ENCODE data around the gene BTBD9. TPM values are rescaled to one million over a fixed set of nuclear protein-coding genes. Genes with fewer than 3 reads are reported as not detected.

The BTBD9 gene
- total RNA-seq, 1 donor: 25.3 TPM

DNA sequence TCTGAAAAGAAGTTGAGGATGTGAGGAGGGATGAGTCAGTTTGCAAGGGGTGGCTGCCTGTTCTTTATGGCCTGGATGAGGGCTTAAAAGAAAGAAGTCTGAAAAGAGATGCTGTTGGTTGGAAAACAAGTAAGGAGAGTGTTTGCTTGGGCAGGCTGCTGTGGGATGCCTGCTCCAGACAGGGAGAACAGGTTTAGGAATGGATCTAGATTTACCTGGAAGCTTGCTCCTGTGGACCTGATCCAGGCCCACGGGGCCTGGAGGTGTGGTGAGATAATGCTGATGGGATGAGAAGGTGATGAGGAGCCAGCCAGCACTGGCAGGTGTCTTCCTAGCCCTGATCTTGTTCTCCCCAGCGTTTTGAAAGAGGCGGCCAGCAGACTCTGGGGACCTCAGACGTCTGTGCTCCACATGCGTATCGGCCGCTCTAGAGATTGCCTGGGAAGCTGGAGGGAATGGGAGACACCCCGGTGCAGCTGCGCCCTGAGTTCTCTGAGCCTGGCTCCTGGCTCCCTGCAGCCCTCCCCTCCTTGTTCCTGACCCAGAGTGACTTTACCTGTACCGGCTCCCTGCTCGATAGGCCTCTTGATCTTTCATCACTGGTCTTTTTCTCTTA lies 488.9 kb downstream of the BTBD9 start:
- TF ChIP-seq, protein P1, sequence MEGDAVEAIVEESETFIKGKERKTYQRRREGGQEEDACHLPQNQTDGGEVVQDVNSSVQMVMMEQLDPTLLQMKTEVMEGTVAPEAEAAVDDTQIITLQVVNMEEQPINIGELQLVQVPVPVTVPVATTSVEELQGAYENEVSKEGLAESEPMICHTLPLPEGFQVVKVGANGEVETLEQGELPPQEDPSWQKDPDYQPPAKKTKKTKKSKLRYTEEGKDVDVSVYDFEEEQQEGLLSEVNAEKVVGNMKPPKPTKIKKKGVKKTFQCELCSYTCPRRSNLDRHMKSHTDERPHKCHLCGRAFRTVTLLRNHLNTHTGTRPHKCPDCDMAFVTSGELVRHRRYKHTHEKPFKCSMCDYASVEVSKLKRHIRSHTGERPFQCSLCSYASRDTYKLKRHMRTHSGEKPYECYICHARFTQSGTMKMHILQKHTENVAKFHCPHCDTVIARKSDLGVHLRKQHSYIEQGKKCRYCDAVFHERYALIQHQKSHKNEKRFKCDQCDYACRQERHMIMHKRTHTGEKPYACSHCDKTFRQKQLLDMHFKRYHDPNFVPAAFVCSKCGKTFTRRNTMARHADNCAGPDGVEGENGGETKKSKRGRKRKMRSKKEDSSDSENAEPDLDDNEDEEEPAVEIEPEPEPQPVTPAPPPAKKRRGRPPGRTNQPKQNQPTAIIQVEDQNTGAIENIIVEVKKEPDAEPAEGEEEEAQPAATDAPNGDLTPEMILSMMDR (IDR thresholded peaks at IDR 0.05; ENCODE audit: extremely low read depth, low read depth, low read length): no peak
- Histone ChIP-seq H2AFZ (ENCODE audit: low read length) (no peak overlapping the region), H3K27ac (ENCODE audit: low read depth, low read length) (no peak overlapping the region), H3K4me3 (ENCODE audit: insufficient read depth, low read length) (no peak overlapping the region), H3K36me3 (ENCODE audit: insufficient read depth, low read length) (peaks cover 17% of the 10 kb centered on the region), H3K4me1 (ENCODE audit: insufficient read depth, low read length) (peaks cover 8% of the 10 kb centered on the region), H3K4me2 (ENCODE audit: insufficient read depth, low read length) (no peak overlapping the region), H3K79me2 (ENCODE audit: insufficient read depth, low read length) (peaks cover 38% of the 10 kb centered on the region), H3K9me3 (ENCODE audit: low read depth, low read length) (no peaks in the 10 kb centered on the region), H3K27me3 (ENCODE audit: insufficient read depth, low read length) (no peaks in the 10 kb centered on the region), H4K20me1 (ENCODE audit: insufficient read depth, low read length) (peaks cover 56% of the 10 kb centered on the region)
- DNase-seq (ENCODE audit: insufficient read length, low spot score, missing footprints): peak; percentile 49

GRCh38 chr6:38150021-38150420 lies 489.7 kb downstream of the BTBD9 start:
- peaks cover 61% of the 10 kb centered on the region for H4K20me1 ChIP-seq (ENCODE audit: insufficient read depth, low read length)

GRCh38 chr6:38149531-38149930 lies 490.2 kb downstream of the BTBD9 start:
- Histone ChIP-seq H3K36me3 (ENCODE audit: insufficient read depth, low read length) (peaks cover 17% of the 10 kb centered on the region), H3K4me3 (ENCODE audit: insufficient read depth, low read length) (no peak overlapping the region), H3K79me2 (ENCODE audit: insufficient read depth, low read length) (peaks cover 47% of the 10 kb centered on the region), H3K27ac (ENCODE audit: low read depth, low read length) (no peak overlapping the region), H2AFZ (ENCODE audit: low read length) (no peak overlapping the region), H3K4me2 (ENCODE audit: insufficient read depth, low read length) (no peak overlapping the region), H4K20me1 (ENCODE audit: insufficient read depth, low read length) (peaks cover 65% of the 10 kb centered on the region), H3K9me3 (ENCODE audit: low read depth, low read length) (no peaks in the 10 kb centered on the region), H3K4me1 (ENCODE audit: insufficient read depth, low read length) (peaks cover 10% of the 10 kb centered on the region), H3K27me3 (ENCODE audit: insufficient read depth, low read length) (no peaks in the 10 kb centered on the region)
- TF ChIP-seq, protein P1 (IDR thresholded peaks at IDR 0.05; ENCODE audit: extremely low read depth, low read depth, low read length): no peak
- DNase-seq (ENCODE audit: insufficient read length, low spot score, missing footprints): no peak

More at GRCh38 chr6:38150021-38150420, 489.7 kb downstream of the BTBD9 start:
- TF ChIP-seq, protein P1 (IDR thresholded peaks at IDR 0.05; ENCODE audit: extremely low read depth, low read depth, low read length): no peak
- no peak for DNase-seq (ENCODE audit: insufficient read length, low spot score, missing footprints)
- H3K36me3 ChIP-seq (ENCODE audit: insufficient read depth, low read length): peaks cover 17% of the 10 kb centered on the region
- no peak overlapping the region for H3K4me2 ChIP-seq (ENCODE audit: insufficient read depth, low read length)
- no peak overlapping the region for H2AFZ ChIP-seq (ENCODE audit: low read length)
- peaks cover 10% of the 10 kb centered on the region for H3K4me1 ChIP-seq (ENCODE audit: insufficient read depth, low read length)
- H3K4me3 ChIP-seq (ENCODE audit: insufficient read depth, low read length): no peak overlapping the region
- no peaks in the 10 kb centered on the region for H3K9me3 ChIP-seq (ENCODE audit: low read depth, low read length)
- H3K27me3 ChIP-seq (ENCODE audit: insufficient read depth, low read length): no peaks in the 10 kb centered on the region
- no peak overlapping the region for H3K27ac ChIP-seq (ENCODE audit: low read depth, low read length)
- peaks cover 45% of the 10 kb centered on the region for H3K79me2 ChIP-seq (ENCODE audit: insufficient read depth, low read length)

DNA sequence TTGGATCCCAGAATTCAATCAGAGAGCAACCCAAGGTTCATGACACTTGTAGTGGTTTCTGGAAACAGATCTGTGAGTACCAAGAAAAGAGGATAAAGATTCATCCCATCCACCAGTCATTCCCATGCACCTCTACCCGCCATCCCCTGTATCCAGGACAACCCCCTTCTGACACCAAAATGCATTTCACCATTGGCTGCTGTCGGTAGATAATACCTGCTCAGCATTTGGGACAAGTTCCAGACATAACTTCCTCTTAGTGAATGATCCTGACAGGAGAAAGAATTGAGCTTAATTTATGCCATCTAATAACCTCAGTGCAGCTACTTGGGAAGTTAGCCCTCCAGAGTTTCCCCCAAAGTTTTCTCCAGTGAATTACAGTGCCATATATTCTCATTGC lies 491.1 kb downstream of the BTBD9 start:
- H3K27me3 ChIP-seq (ENCODE audit: insufficient read depth, low read length): no peaks in the 10 kb centered on the region
- no peaks in the 10 kb centered on the region for H3K9me3 ChIP-seq (ENCODE audit: low read depth, low read length)
- no peak overlapping the region for H3K4me3 ChIP-seq (ENCODE audit: insufficient read depth, low read length)
- TF ChIP-seq, protein P1 (IDR thresholded peaks at IDR 0.05; ENCODE audit: extremely low read depth, low read depth, low read length): no peak
- no peak overlapping the region for H3K4me2 ChIP-seq (ENCODE audit: insufficient read depth, low read length)
- H2AFZ ChIP-seq (ENCODE audit: low read length): no peak overlapping the region
- H3K79me2 ChIP-seq (ENCODE audit: insufficient read depth, low read length): peaks cover 50% of the 10 kb centered on the region
- peaks cover 15% of the 10 kb centered on the region for H3K36me3 ChIP-seq (ENCODE audit: insufficient read depth, low read length)
- H4K20me1 ChIP-seq (ENCODE audit: insufficient read depth, low read length): peaks cover 63% of the 10 kb centered on the region
- no peak overlapping the region for H3K27ac ChIP-seq (ENCODE audit: low read depth, low read length)
- no peak for DNase-seq (ENCODE audit: insufficient read length, low spot score, missing footprints)
- peaks cover 10% of the 10 kb centered on the region for H3K4me1 ChIP-seq (ENCODE audit: insufficient read depth, low read length)

Measured in osteoblast (primary cell).